HepG2 (cell line): ENCODE measurements around the gene FRS2. TPM values are rescaled to one million over a fixed set of nuclear protein-coding genes. Genes with fewer than 3 reads are reported as not detected.
A peak's percentile ranks its signal among the peaks of the same experiment; 100 is the strongest.

Experiments used
- HMG20B ChIP-seq: conservative IDR thresholded peaks from 2 replicates; pipeline ENCODE4 v1.6.1; 2016; ENCODE audit warnings: missing genetic modification reagents, missing compliant biosample characterization
- HOXA5 ChIP-seq: sonication (generic); formaldehyde crosslinking; IDR thresholded peaks from 2 replicates; pipeline ENCODE4 v1.4.0; 2020; ENCODE audit warnings: missing genetic modification reagents
- KIAA2018 ChIP-seq: sonication (generic); formaldehyde crosslinking; IDR thresholded peaks from 2 replicates; pipeline ENCODE4 v1.5.0; 2020; ENCODE audit warnings: mild to moderate bottlenecking, missing genetic modification reagents, borderline replicate concordance
- KLF9 ChIP-seq: IDR thresholded peaks from 2 replicates; pipeline ENCODE4 v1.6.1; 2016; ENCODE audit warnings: low read depth
- NR2F6 ChIP-seq, 2 experiments: IDR thresholded peaks; 2 replicates each; pipeline ENCODE4 v1.6.1; 2016; ENCODE audit warnings: antibody characterized with exemption in 1 of 2, mild to moderate bottlenecking in 1 of 2
- PHF5A ChIP-seq: IDR thresholded peaks from one replicate; pipeline ENCODE4 v1.6.1; 2018; ENCODE audit warnings: low read depth, missing genetic modification reagents; ENCODE audit not compliant: unreplicated experiment
- REPIN1 ChIP-seq: sonication (generic); formaldehyde crosslinking; IDR thresholded peaks from 2 replicates; pipeline ENCODE4 v1.8.0; 2022; ENCODE audit warnings: missing genetic modification reagents, low read depth, mild to moderate bottlenecking, borderline replicate concordance
- RNF2 ChIP-seq: fragments of 450-650 bp; conservative IDR thresholded peaks from 2 replicates; pipeline ENCODE4 v1.6.1; 2016; ENCODE audit warnings: low read depth
- RNF219 ChIP-seq: sonication (generic); formaldehyde crosslinking; IDR thresholded peaks from 2 replicates; pipeline ENCODE4 v1.5.0; 2020; ENCODE audit warnings: mild to moderate bottlenecking, missing genetic modification reagents
- SAFB2 ChIP-seq: sonication (generic); formaldehyde crosslinking; IDR thresholded peaks from 2 replicates; pipeline ENCODE4 v1.5.1; 2020; ENCODE audit warnings: missing genetic modification reagents, low read depth, mild to moderate bottlenecking, borderline replicate concordance
- ZFP36 ChIP-seq: fragments of 150-350 bp; IDR thresholded peaks from 2 replicates; pipeline ENCODE4 v1.6.1; 2018; ENCODE audit warnings: borderline replicate concordance, low read length, low read depth; ENCODE audit not compliant: partially characterized antibody
- ZFP82 ChIP-seq: sonication (generic); formaldehyde crosslinking; IDR thresholded peaks from 2 replicates; pipeline ENCODE4 v1.5.1; 2020; ENCODE audit warnings: mild to moderate bottlenecking, missing genetic modification reagents, borderline replicate concordance
- ZNF101 ChIP-seq: sonication (generic); formaldehyde crosslinking; IDR thresholded peaks from 2 replicates; pipeline ENCODE4 v1.4.0; 2020; ENCODE audit warnings: mild to moderate bottlenecking, low read depth, missing genetic modification reagents, borderline replicate concordance
- ZNF441 ChIP-seq: sonication (generic); formaldehyde crosslinking; IDR thresholded peaks from 2 replicates; pipeline ENCODE4 v1.7.0; 2021; ENCODE audit warnings: missing genetic modification reagents, borderline replicate concordance
- ZNF510 ChIP-seq: sonication (generic); formaldehyde crosslinking; IDR thresholded peaks from 2 replicates; pipeline ENCODE4 v1.4.0; 2020; ENCODE audit warnings: low read depth, mild to moderate bottlenecking, missing genetic modification reagents
- ZNF670 ChIP-seq: sonication (generic); formaldehyde crosslinking; IDR thresholded peaks from 2 replicates; pipeline ENCODE4 v1.8.0; 2022; ENCODE audit warnings: mild to moderate bottlenecking, missing genetic modification reagents, borderline replicate concordance
- ZSCAN22 ChIP-seq: sonication (generic); formaldehyde crosslinking; IDR thresholded peaks from 2 replicates; pipeline ENCODE4 v1.4.0; 2020; ENCODE audit warnings: mild to moderate bottlenecking, missing genetic modification reagents
- polyA plus RNA-seq, 8 experiments: library from polyadenylated mRNA; depleted of rRNA in 3 of 8; stranded (reverse) in 7 of 8; unstranded in 1 of 8; fragments of >200 nt; fragmentation: Illumina TruSeq in 4 of 8; extraction: Trizol in 4 of 8; gene quantifications; 2 replicates each; pipeline versions ENCODE4 v1.2.1 to v1.2.3, GENCODE V29; 2011 to 2016; ENCODE audit warnings: low read depth in 4 of 8, missing spikeins in 1 of 8, mixed read lengths in 1 of 8; ENCODE audit not compliant: insufficient read depth in 1 of 8
- total RNA-seq, 5 experiments: library from RNA; depleted of rRNA; stranded (reverse); fragments of >200 nt; fragmentation: Illumina TruSeq; extraction: Trizol; gene quantifications; 2 replicates each; pipeline ENCODE4 v1.2.3, GENCODE V29; 2016; ENCODE audit warnings: low read depth in 1 of 5

The FRS2 gene
- total and polyA plus RNA-seq, 2 of the 13 experiments (the other 11 are each of a cell fraction or from before 2014, with no cell fraction given), result 8.3 to 16.8 TPM

- TF ChIP-seq KIAA2018 (CRISPR knock-in tag), result no peak
- TF ChIP-seq HOXA5, result 0 out of 2 replicates have a peak, but pooled peaks have one; percentile 55
- TF ChIP-seq REPIN1, result peak; percentile 83; the same call in 1 of the 2 replicates
- TF ChIP-seq PHF5A, result no peak
- TF ChIP-seq NR2F6 (IDR thresholded peaks at IDR 0.05), result no peak
- TF ChIP-seq NR2F6 (CRISPR knock-in tag; IDR thresholded peaks at IDR 0.05), result no peak
- TF ChIP-seq KLF9 (CRISPR knock-in tag), result peak; percentile 20; the same call in 1 of the 2 replicates
- 0 out of 2 replicates have a peak, but pooled peaks have one; percentile 9 for TF ChIP-seq ZNF510 (CRISPR knock-in tag)
- TF ChIP-seq RNF2, result no peak
- peak; percentile 34; the same call in 1 of the 2 replicates for TF ChIP-seq ZNF441
- TF ChIP-seq ZFP82 (CRISPR knock-in tag), result 0 out of 2 replicates have a peak, but pooled peaks have one; percentile 88
- TF ChIP-seq ZFP36, result no peak
- TF ChIP-seq SAFB2 (CRISPR knock-in tag), result no peak
- TF ChIP-seq ZNF670 (CRISPR knock-in tag), result peak; percentile 76; the same call in 1 of the 2 replicates
- TF ChIP-seq RNF219, result 0 out of 2 replicates have a peak, but pooled peaks have one; percentile 62
- no peak for TF ChIP-seq ZSCAN22 (CRISPR knock-in tag)
- TF ChIP-seq ZNF101 (CRISPR knock-in tag), result no peak
- no peak for TF ChIP-seq HMG20B (CRISPR knock-in tag)
These were observed at the start of gene FRS2 (continued) for GRCh38 chr12:69470189-69471075.
